ENCODE measurements around the gene SLC22A1.

- TF ChIP-seq CTCF (IDR thresholded peaks at IDR 0.05; ENCODE audit: poor library complexity, severe bottlenecking): no peak
- no peak for TF ChIP-seq REST (IDR thresholded peaks at IDR 0.05; ENCODE audit: borderline replicate concordance)
- no peak for TF ChIP-seq RAD21 (conservative IDR thresholded peaks at IDR 0.05)
- no peak for TF ChIP-seq SMC3 (conservative IDR thresholded peaks at IDR 0.05; ENCODE audit: poor library complexity)
- TF ChIP-seq EZH2 (IDR thresholded peaks at IDR 0.05; ENCODE audit: borderline replicate concordance, insufficient read depth, low read length, poor library complexity, severe bottlenecking): no peak
- no peak for TF ChIP-seq TAF1 (IDR thresholded peaks at IDR 0.05; ENCODE audit: low read depth)
- no peak for TF ChIP-seq POLR2AphosphoS5 (IDR thresholded peaks at IDR 0.05)
- no peak for TF ChIP-seq EP300 (conservative IDR thresholded peaks at IDR 0.05; ENCODE audit: poor library complexity, severe bottlenecking)
Measured at GRCh38 chr6:160177220-160177619, 55.6 kb downstream of the SLC22A1 start.
